Measurements from ENCODE around the gene FRMPD4.

The FRMPD4 gene

DNA sequence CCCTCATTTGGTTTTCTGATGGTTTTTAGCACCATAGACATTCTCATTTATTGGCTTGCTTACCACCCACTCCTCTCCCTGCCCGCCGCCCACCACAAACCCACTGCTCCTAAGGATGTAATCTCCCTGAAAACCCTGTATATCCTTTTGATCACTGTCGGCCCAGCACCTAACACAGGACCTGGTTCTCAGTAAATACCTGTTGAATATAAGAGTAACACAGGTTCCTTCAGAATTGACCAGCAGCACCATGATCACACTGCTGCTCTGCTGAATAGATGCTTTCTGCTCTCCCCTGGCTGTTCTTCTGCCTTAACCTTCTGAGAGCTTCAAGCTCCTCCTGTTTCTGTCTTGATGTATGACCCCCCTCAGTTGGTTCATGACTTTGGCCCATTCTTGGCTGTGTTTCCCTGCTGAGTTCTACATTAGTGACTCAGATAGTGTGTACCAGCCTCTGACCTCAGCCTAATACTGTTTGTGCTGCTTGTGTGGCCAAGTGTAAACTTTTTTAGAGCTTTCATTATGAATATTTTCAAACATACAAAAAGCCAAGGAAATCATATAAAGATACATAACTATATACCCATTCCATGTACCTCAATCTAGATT is 265.3 kb downstream of the FRMPD4 start:
- no peak for TF ChIP-seq CTBP1 (IDR thresholded peaks at IDR 0.05; ENCODE audit: borderline replicate concordance)
- TF ChIP-seq L3MBTL2 (conservative IDR thresholded peaks at IDR 0.05) = no peak
- no peak for TF ChIP-seq HDGF (IDR thresholded peaks at IDR 0.05; ENCODE audit: borderline replicate concordance)
- TF ChIP-seq FOXA1 (IDR thresholded peaks at IDR 0.05) = no peak
- TF ChIP-seq PKNOX1 (IDR thresholded peaks at IDR 0.05) = no peak
- no peak for TF ChIP-seq FOXM1 (IDR thresholded peaks at IDR 0.05; ENCODE audit: borderline replicate concordance)

GRCh38 chrX:12405306-12405705 is 267.0 kb downstream of the FRMPD4 start:
- CTCF ChIA-PET = no interaction called here
- DNase-seq (ENCODE audit: extremely low spot score) = no peak
- POLR2A ChIA-PET = no interaction called here
- TF ChIP-seq ZNF384 (IDR thresholded peaks at IDR 0.05) (no peak), ARNT (IDR thresholded peaks at IDR 0.05) (no peak), LEF1 (IDR thresholded peaks at IDR 0.05; ENCODE audit: borderline replicate concordance) (no peak), BHLHE40 (IDR thresholded peaks at IDR 0.05; ENCODE audit: borderline replicate concordance) (no peak), NFRKB (IDR thresholded peaks at IDR 0.05) (no peak), FOXK2 (IDR thresholded peaks at IDR 0.05) (no peak), ELF4 (IDR thresholded peaks at IDR 0.05) (no peak)

More for the DNA sequence above, 265.3 kb downstream of the FRMPD4 start:
- ChIA-PET CTCF (no interaction called here), POLR2A (no interaction called here)
- DNase-seq (ENCODE audit: extremely low spot score) = no peak

DNA sequence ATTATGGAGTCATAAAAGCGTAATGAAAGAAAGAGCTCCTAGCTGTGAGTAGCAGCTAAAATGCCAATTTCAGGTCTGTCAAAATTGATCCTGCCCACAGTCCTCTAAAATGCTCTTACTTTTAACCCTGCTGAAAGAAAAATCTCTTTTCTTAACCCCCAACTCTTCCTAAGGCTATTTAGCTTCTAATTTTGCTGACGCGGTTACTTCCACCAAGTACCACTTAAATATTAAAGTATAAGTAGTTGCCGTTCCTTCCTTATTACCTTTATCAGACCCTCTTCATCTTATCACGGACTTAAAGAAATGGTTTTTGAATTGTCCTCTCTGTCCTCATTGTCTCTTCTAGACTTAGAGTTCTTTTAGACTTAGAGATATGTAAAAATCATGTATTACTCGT is 272.2 kb downstream of the FRMPD4 start:
- no peak for TF ChIP-seq FOXK2 (IDR thresholded peaks at IDR 0.05)
- no peak for TF ChIP-seq SP1 (IDR thresholded peaks at IDR 0.05)
- TF ChIP-seq SUZ12 (IDR thresholded peaks at IDR 0.05) = no peak
- TF ChIP-seq HDGF (IDR thresholded peaks at IDR 0.05; ENCODE audit: borderline replicate concordance) = no peak
- no peak for TF ChIP-seq L3MBTL2 (conservative IDR thresholded peaks at IDR 0.05)
- no peak for TF ChIP-seq BHLHE40 (IDR thresholded peaks at IDR 0.05; ENCODE audit: borderline replicate concordance)
- no peak for TF ChIP-seq PKNOX1 (IDR thresholded peaks at IDR 0.05)
- no peak for TF ChIP-seq CTBP1 (IDR thresholded peaks at IDR 0.05; ENCODE audit: borderline replicate concordance)
- TF ChIP-seq ELF4 (IDR thresholded peaks at IDR 0.05) = no peak
- TF ChIP-seq NFRKB (IDR thresholded peaks at IDR 0.05) = no peak
- no peak for TF ChIP-seq TARDBP (IDR thresholded peaks at IDR 0.05)
- no peak for TF ChIP-seq FOXA1 (IDR thresholded peaks at IDR 0.05)
- no peak for DNase-seq (ENCODE audit: extremely low spot score)
- ChIA-PET POLR2A (no interaction called here), CTCF (no interaction called here)

- TF ChIP-seq SUZ12 (IDR thresholded peaks at IDR 0.05) = no peak
- no peak for DNase-seq (ENCODE audit: extremely low spot score)
- ChIA-PET POLR2A (no interaction called here), CTCF (no interaction called here)
These were observed 273.6 kb downstream of the FRMPD4 start for GRCh38 chrX:12411831-12412230.

DNA sequence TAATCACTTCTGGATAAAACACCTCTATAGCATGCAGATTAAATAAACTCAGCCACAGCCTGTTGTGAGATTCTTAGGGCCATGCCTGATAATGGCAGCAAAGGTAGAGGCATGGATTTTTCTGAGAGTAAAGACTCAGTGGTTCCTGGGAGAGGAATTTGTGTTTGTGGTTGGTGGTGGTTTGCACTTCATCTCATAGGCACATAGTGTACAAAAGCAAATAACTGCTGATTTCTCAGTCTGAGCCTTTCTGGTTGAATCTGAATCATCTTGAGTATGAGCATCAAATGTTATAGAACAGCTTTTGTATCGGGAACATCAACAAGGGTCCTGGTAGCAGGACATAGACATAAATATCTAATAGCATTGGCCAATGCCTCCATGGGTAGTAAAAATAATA is 274.3 kb downstream of the FRMPD4 start:
- TF ChIP-seq HDGF (IDR thresholded peaks at IDR 0.05; ENCODE audit: borderline replicate concordance) (no peak), ARNT (IDR thresholded peaks at IDR 0.05) (no peak), PKNOX1 (IDR thresholded peaks at IDR 0.05) (no peak), NFRKB (IDR thresholded peaks at IDR 0.05) (no peak), ELF4 (IDR thresholded peaks at IDR 0.05) (no peak), SP1 (IDR thresholded peaks at IDR 0.05) (no peak), L3MBTL2 (conservative IDR thresholded peaks at IDR 0.05) (no peak), SUZ12 (IDR thresholded peaks at IDR 0.05) (no peak)
- CTCF ChIA-PET = no interaction called here
- DNase-seq (ENCODE audit: extremely low spot score) = no peak
- POLR2A ChIA-PET = no interaction called here

GRCh38 chrX:12419591-12419990 is 281.3 kb downstream of the FRMPD4 start:
- TF ChIP-seq PKNOX1 (IDR thresholded peaks at IDR 0.05) (no peak), ELF4 (IDR thresholded peaks at IDR 0.05) (no peak), NFRKB (IDR thresholded peaks at IDR 0.05) (no peak), BHLHE40 (IDR thresholded peaks at IDR 0.05; ENCODE audit: borderline replicate concordance) (no peak), SP1 (IDR thresholded peaks at IDR 0.05) (no peak), SUZ12 (IDR thresholded peaks at IDR 0.05) (no peak), HDGF (IDR thresholded peaks at IDR 0.05; ENCODE audit: borderline replicate concordance) (no peak), L3MBTL2 (conservative IDR thresholded peaks at IDR 0.05) (no peak), FOXK2 (IDR thresholded peaks at IDR 0.05) (no peak), ARNT (IDR thresholded peaks at IDR 0.05) (no peak), LEF1 (IDR thresholded peaks at IDR 0.05; ENCODE audit: borderline replicate concordance) (no peak), CTBP1 (IDR thresholded peaks at IDR 0.05; ENCODE audit: borderline replicate concordance) (no peak), FOXA1 (IDR thresholded peaks at IDR 0.05) (no peak), ZNF384 (IDR thresholded peaks at IDR 0.05) (no peak), TARDBP (IDR thresholded peaks at IDR 0.05) (no peak), FOXM1 (IDR thresholded peaks at IDR 0.05; ENCODE audit: borderline replicate concordance) (no peak)
- POLR2A ChIA-PET = no interaction called here
- CTCF ChIA-PET = no interaction called here
- no peak for DNase-seq (ENCODE audit: extremely low spot score)

Data from HEK293T (cell line).